ENCODE results near the gene CIDEB. TPM values are rescaled to one million over a fixed set of nuclear protein-coding genes. Genes with fewer than 3 reads are reported as not detected.
"Not testable (repeated sequence)": the region's sequence is repeated elsewhere in the genome, so short reads cannot be mapped to it uniquely, and the experiment has no call there.

CIDEB gene
- total RNA-seq, 1 donor from 2014 or later = 23.7 TPM

DNA sequence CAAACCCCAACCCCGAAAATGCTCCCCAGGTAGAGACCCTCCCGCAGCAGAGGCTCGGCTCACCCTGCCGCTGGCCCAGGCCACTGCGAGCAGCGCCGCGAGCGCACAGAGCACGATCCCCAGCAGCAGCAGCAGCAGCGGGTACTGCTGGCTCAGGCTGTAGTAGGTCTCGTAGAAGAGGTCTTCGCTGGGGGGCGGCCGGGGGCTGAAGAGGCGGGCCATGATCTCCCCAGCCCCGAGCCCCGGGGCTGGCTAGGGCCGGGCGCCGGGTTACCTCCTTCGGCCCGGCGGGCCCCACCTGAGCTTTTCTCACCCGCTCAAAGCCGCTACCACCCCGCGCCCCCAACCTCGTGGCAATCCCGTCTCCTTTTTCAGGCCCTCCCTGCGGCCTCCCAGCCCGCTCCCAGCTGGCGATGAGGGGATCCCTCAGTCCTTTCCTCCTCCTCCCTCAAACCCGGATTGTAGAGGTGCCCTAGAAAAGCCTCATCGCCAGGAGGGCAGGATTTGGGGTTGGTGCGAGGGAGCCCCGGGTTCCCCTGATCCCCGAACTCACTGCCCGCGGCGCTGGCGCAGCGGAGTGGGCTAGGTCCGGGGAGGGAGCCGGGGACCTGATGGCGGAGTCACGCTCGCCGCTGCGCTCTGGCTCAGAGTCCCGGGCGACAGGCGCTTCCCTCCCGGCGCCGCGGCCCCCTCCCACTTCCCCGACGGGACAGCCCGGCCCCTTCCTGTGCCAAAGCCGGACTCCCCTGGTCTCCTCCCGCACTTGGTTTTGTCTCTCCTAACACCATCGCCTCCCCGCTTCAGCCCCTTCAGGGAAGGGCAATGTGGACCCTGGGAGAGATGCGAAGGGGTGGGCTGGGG, 26.9 kb upstream of the CIDEB start, which contains the start of gene ADCY4:
TSS of gene ADCY4 (minus strand) at position 641 of the 861 bp plus-strand sequence. CDS start at position 222, 419 bp downstream.
- intact Hi-C loops (cut with micrococcal nuclease) = loop anchor here (5.0 kb wide), 1 partner anchor 338 kb away; no protein-coding TSS in a partner anchor

DNA sequence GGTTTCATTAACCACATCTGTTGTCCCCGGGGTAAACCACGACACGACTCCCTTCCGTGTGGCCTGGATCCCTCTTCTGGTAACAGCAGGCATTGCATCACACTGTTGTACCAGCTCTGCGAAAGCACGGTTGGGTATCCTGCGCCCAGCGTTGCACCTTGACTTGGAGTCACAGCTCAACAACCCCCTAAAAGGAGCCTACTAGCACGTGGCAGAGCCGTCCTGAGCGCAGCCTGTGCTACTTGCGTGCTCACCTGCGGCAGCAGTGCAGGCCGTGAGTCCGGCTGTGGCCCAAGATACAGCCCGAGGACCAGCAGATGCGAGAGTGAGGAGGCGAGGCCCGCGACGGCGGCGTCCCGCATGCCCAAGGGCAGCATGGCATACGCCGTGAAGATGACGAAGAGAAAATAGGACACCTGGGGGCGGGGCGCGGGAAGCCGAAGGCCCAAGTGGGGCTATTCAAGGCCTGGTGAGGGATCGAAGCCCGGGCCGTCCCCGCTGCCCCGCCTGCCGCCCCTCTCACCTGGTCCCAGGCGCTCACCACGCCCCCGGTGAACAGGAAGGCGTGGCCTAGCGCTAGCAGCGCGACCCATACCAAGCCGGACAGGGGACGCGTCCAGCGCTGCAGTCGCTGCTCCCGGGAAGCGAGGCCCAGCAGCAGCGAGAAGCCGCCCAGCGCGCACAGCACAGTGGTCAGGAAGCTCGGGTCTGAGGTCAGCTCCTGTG, 24.7 kb upstream of the CIDEB start:
- intact Hi-C loops (cut with micrococcal nuclease) = loop anchor here (1.0 to 5.0 kb wide), 7 partner anchors 24 to 340 kb away; partner anchors contain the start of genes DHRS1, IRF9, MDP1 and NOP9

DNA sequence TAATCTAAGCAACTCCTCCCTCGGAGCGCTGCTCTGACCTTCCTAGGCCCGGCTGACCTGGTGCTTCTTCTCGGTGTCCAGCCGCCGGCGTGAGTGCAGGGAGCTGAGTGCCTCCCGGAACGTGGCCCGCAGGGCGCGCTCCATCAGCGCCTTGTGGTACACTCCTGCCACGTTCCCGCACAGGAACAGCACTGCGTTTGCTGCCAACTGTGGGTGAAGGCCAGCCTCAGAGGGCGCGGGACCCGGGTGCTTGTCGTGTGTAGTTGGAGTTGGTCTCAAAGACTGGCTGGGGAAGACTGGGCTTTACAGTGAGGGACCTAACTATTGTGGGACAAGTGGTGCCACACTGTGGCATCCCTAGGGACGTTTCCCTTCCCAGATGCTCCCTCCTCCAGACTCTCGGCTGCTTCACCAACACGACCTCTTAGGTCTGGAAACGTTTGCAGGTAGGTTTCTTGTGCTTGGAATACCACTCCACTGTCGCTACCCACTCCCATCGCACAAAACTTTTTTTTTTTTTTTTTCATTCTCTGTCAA, 24.0 kb upstream of the CIDEB start:
- intact Hi-C loops (cut with micrococcal nuclease) = loop anchor here (1.0 to 5.0 kb wide), 7 partner anchors 23 to 341 kb away; partner anchors contain the start of genes DHRS1, IRF9, MDP1 and NOP9

DNA sequence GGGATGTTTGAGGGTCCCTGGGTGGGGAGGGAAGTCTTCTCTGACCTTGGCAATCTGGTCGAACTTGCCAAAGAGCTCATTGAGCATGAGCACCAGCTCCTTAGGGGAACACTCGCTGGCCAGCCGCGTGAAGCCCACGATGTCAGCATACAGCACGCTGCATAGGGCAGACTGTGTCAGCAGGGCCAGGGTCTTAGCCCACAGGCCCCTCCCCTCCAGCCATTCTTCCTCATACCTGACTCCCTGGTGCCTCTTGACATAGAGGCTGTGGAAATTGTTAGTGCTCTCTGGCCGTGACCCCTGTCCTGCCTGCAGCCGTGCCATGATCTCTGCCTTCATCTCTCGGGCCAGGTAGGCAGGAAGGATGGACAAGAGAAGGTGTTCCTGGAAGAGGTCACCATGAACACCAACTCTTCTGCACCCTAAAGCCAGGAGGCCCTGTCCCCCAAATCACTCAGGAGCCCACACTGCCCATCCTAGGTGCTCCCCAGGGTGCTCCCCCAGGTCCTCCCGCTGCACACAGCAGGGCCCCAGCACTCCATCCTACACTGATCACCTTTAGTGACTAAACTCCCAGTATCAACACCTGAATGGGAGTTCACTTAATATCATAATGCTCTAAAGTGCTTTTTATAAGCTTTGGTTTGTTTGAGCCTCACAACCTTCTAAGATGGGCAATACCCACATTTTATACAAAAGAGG, 23.3 kb upstream of the CIDEB start:
- intact Hi-C loops (cut with micrococcal nuclease) = loop anchor here (5.0 kb wide), 1 partner anchor 341 kb away; no protein-coding TSS in a partner anchor

DNA sequence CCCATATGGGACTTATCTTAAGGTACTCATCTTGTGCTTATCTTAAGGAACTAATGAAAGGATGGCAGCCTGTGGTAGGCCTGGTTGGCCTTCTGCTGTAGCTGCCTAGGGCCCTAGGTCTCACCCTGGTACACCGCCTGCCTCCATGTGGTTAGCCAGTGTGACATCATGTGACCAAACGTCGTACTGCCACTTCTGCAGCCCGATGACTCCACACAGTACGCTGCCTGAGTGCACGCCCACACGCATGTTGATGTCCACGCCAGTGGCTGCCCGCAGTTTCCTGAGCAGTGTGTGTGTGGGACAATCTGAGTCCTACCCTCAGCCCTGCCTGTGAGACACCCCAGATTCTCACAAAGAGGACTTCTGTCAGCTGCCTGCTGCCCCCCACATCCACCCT, 22.0 kb upstream of the CIDEB start:
- intact Hi-C loops (cut with micrococcal nuclease) = loop anchor here (5.0 kb wide), 1 partner anchor 343 kb away; no protein-coding TSS in a partner anchor

DNA sequence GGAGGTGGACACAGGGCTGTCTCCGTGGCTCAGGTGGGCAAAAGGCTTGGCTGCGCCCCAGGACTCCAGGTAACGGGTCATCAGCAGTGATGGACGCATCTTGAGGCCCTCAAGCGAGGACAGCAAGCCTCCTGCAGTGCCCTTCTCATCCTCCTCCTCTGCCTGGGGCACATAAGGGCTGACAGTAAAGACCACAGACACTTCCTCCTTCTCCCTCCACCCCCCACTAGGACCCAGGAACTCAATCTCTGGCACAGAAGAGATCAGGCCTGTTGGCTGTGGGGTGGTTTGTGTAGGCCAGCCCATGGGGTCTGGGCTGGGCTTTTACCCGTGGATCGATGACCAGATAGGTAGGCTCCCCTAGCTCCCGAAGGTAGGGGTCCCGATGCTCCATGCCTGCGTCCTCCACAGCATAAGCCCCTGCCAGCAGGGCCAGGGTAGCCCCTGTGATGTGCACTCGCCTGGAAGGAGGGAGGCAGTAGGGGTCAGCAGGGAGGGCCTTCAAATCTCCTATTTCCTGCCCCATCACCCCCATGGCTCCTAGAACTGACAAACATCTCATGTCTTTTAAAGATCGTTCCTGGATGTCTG, 21.4 kb upstream of the CIDEB start:
- intact Hi-C loops (cut with micrococcal nuclease) = no loop called here

DNA sequence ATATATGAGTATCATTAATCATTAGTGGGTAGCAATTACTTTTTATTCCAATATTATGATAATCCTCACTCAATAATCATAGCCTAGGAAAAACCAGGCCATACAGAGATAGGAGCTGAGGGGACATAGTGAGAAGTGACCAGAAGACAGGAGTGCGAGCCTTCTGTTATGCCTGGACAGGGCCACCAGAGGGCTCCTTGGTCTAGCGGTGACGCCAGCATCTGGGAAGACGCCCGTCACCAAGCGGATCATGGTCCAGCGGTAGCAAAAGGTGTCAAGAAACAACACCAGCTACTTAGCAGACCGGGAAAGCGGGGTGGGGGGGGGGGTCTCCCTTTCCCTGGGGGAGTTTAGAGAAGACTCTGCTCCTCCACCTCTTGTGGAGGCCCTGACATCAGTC, 20.1 kb upstream of the CIDEB start:
- intact Hi-C loops (cut with micrococcal nuclease) = not testable (repeated sequence)

DNA sequence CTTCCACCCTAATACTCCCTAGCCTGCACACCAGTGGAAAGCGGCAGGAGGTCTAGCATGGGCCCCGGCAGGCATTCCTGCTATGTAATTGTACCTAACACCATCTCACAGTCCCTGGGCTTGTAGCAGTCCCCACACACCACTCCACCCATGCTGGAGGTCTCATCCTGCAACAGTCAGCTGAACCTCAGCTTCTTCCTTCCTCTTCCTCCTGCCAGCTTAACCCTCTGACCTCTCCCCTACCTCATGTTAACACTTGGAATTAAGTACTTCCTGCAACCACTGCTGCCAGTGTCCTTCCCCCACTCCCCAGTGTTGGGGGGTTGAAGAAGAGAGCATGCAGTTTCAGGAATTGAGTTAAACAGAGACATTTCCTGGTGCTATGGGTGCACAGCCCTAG, 19.5 kb upstream of the CIDEB start:
- intact Hi-C loops (cut with micrococcal nuclease) = no loop called here

DNA sequence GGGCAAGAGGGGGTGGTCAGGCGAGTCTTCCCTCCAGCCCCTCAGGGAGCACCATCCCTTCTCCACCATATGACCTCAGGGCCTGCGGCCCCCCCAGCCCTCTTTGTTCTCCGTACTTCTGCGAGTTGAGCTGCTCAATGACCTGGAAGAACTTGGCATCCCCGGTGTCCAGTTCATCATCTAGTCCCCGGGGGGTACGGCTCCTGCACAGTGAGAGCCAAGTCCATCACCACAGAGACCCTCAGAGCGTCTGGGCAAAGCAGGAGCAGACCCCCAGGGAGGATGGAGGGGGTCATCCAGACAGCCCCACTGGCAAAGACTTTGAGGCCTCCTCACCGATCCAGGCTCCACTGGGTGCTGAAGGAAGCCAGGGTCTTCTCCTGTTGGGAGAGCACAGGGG, 18.2 kb upstream of the CIDEB start:
- intact Hi-C loops (cut with micrococcal nuclease) = no loop called here

DNA sequence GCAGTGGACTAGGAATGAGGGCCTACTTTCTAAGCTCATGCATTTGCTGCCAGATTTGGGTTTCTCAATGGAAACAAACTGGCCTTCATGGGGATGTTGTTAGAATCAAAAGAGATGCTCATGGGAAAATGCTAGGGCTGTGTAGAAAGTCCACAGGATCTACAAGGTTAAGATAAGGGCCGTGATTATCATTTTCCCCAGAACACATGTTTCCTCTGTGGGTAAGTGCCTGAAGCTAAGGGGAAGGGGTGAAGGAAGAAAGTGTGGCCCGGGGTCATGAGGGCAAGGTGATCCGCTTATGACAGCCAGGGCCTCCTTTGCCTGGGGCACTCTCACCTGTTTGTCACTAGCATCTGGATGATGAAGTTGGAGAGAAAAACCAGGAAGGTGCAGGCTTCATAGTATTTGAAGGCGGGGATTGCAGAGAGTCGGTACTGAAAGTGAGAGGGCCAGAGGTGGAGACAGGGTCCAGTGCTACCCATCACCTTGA, 17.3 kb upstream of the CIDEB start:
- intact Hi-C loops (cut with micrococcal nuclease) = no loop called here

DNA sequence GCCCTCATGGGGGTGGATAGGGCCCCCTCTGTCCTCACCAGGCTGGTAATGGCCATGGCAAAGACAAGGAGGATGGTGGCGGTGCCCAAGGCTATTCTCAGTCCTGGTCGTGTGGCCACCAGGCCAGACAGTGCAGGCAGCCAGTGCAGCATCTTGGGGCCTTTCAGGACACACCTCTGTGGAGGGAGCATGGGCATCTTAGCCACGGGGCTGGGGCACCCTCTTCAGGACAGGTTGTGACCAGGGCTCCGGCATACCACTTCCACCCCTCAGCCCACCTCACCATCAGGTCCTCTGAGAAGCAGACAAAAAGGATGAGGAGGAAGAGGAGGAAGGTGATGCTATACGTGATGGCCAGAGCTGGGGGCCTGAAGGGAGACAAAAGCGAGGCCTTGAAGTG, 16.2 kb upstream of the CIDEB start:
- intact Hi-C loops (cut with micrococcal nuclease) = no loop called here

DNA sequence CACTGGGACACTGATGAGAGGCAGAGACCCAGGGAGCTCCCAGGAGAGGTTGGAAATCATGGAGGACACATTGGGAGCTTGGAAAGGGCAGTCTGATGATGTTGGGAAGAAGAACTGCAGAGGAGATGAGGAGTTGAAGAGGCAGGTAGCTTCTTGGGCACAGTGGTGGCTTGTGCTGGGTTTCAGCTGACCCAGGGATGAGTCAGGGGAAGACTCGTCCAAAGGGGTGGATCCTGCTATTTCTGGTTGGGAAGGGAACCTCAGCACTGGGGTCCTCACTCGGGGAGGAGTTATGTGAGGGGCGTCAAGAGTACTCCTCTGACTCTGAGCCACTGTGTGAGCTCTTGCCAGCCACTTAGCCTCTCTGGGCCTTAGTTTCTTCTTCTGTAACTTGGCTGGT, 15.6 kb upstream of the CIDEB start:
- intact Hi-C loops (cut with micrococcal nuclease) = no loop called here

DNA sequence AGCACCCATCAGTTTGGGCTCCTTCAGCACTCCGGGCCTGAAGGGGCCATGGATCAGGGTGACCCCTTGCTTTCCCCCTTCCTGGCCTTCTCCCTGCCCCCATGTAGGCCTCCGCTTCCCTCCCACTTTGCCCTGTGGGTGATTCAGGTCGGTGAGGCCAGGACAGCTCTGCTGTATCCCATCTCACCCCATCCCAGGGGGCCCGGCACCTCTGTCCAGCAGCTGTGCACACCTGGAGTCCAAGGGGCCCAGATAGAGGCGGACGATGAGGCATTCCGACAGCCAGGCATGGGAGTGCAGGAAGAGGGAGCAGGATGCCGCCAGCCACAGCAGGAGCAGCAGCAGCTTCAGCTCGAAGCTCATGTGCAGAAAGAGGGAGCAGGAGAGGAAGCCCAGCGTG, 14.9 kb upstream of the CIDEB start:
- intact Hi-C loops (cut with micrococcal nuclease) = no loop called here

DNA sequence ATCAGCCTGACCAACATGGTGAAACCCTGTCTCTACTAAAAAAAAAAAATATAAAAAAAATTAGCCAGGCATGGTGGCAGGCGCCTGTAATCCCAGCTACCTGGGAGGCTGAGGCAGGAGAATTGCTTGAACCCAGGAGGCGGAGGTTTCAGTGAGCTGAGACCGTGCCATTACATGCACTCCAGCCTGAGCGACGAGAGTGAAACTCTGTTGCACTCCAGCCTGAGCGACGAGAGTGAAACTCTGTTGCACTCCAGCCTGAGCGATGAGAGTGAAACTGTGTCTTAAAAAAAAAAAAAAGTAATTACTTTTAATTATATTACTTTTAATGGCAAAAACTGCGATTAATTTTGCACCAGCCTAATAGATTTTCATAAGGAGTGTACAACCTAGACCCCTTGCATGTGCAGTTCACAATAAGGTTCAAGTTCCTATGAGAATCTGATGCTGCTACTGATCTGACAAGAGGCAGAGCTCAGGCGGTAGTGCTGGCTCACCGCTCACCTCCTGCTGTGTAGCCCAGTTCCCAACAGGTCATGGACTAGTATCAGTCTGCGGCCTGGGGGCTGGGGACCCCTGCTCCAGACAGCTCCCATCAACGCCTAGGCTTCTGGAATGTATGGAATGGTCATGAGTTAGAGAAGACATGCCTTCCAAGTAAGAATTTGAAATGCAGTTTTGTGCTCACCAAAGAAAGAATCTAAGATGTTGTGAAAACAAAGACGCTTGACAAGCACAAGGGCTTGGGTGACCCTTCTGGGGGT, 13.6 kb upstream of the CIDEB start:
- intact Hi-C loops (cut with micrococcal nuclease) = no loop called here

DNA sequence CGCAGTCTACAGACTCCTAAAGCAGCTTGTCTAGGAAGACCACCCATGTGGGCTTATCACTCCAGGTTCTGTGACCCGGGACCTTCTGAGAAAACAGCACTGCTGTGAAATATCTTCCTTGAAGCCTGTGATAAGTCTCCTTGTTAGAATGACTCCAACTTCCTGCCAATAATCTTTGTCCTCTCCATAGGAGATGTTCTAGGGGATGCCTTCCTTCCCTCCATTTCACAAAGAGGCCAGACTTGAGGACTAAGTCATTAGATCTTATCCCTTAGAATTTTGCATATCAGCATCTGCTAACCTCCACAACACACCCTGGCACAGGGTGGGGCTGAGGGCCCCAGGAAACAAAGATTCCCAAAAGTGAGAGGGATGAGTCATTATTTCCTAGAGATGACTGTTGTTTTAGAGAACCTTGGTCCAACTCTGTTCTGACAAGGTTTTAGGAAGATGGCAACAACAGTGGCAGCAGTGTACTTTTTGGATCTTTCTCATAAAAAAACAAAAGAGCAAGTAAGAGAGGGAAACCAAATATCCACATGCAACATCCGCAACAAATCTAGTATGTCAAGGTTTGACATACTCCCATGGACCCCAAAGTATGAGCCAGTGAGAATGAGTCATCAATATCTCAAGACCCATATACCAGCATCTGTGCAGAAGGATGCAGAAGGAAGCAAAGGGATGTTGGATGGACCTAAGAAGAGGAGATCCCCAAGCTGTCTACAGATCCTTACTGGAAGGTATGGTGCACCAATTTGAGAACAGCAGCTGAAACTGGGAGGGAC, 9.6 kb upstream of the CIDEB start:
- intact Hi-C loops (cut with micrococcal nuclease) = no loop called here

DNA sequence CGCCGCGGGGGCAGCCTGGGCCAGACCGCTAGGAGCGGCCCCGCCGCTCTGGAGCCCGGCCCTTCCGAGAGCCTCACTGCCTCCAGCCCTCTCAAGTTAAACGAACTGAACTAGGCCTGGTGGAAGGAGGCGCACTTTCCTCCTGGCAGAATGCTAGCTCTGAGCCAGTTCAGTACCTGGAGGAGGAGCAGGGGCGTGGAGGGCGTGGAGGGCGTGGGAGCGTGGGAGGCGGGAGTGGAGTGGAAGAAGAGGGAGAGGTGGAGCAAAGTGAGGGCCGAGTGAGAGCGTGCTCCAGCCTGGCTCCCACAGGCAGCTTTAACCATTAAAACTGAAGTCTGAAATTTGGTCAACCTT, 8.8 kb upstream of the CIDEB start:
- intact Hi-C loops (cut with micrococcal nuclease) = no loop called here

DNA sequence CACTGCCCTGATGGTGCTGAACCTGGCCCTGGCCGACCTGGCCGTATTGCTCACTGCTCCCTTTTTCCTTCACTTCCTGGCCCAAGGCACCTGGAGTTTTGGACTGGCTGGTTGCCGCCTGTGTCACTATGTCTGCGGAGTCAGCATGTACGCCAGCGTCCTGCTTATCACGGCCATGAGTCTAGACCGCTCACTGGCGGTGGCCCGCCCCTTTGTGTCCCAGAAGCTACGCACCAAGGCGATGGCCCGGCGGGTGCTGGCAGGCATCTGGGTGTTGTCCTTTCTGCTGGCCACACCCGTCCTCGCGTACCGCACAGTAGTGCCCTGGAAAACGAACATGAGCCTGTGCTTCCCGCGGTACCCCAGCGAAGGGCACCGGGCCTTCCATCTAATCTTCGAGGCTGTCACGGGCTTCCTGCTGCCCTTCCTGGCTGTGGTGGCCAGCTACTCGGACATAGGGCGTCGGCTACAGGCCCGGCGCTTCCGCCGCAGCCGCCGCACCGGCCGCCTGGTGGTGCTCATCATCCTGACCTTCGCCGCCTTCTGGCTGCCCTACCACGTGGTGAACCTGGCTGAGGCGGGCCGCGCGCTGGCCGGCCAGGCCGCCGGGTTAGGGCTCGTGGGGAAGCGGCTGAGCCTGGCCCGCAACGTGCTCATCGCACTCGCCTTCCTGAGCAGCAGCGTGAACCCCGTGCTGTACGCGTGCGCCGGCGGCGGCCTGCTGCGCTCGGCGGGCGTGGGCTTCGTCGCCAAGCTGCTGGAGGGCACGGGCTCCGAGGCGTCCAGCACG, 8.2 kb upstream of the CIDEB start:
- intact Hi-C loops (cut with micrococcal nuclease) = no loop called here

DNA sequence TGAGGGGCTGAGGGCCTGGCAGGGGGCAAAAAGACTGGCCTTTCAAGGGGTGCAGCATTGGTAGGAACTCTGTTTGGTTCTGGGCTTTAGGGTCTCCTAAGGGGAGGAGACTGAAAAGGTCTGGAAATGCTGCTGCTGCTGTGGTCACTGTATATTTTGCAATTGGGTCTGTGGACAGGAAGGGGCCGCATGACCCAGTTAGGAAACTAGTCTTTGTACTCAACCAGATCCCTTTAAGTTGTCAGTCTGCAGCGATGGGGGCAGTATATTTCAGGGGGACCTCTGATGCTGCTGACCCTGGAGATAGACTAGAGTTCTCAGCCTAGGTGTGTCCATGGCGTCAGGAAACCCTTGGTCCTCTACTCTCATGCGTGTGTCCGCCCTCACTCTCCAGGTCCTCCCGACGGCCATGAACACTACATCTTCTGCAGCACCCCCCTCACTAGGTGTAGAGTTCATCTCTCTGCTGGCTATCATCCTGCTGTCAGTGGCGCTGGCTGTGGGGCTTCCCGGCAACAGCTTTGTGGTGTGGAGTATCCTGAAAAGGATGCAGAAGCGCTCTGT, 7.5 kb upstream of the CIDEB start:
- intact Hi-C loops (cut with micrococcal nuclease) = no loop called here

Data from T-helper 1 cell treated with Interleukin-12 subunit alpha and Interleukin-12 subunit beta and Interleukin-4 antibody, amounts not matched to agents 30 ng/mL and 1 ng/mL, for 36 hours (primary cell).